ENCODE measurements around the gene ERFE.
"Not testable (repeated sequence)": the region's sequence is repeated elsewhere in the genome, so short reads cannot be mapped to it uniquely, and the experiment has no call there.

The ERFE gene

DNA sequence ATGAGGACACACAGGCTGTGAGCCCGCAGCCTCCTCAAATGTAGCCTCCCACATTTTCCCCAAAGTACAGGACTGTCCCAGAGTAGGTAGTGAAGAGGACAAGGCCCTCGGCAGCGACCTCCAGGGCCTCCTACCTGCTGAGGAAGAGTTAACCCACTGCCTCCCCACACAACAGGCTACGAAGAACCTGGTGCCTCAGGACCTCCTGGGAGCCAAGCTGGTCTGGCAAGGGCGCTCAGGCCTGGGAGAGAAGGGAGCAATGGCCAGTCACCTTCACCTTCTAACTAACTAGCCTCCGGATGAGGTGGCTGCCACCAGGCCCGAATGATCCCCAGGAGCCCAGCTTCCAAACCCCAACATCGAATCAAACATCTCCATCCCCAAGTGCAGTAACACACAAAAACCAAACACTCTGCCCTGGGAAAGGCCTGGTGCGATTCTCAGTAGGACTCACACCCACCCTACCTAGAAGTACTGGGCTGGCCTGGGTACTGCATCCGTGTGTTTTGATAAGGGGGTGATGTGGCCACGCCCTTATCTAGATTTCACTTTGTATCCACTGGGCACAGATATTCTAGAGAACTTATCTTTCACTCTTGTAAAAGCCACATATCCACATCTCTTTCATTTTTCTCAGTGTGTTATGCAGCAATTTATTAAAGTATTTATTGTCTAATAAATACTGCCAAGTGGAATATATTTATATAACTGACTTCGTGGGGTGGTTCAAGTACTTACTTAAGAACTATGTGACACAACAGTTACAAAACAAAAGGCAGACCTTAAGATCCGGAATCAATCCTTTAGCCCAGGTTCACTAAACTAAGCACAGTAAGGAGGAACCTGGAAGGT lies 9.7 kb downstream of the ERFE start:
- Histone ChIP-seq H3K4me1 (ENCODE audit: control insufficient read depth in 1 of 2, insufficient read depth in 1 of 2, low read depth in 1 of 2, low read length in 1 of 2) (peaks cover 10 to 12% of the 10 kb centered on the region in 2 experiments), H3K9me3 (no peaks in the 10 kb centered on the region), H3K27ac (no peak overlapping the region), H3K4me3 (ENCODE audit: low read depth in 1 of 2, low read length in 1 of 2) (no peak overlapping the region), H3K36me3 (peaks cover 68% of the 10 kb centered on the region), H3K27me3 (peaks cover 24% of the 10 kb centered on the region)
- TF ChIP-seq, protein P1, sequence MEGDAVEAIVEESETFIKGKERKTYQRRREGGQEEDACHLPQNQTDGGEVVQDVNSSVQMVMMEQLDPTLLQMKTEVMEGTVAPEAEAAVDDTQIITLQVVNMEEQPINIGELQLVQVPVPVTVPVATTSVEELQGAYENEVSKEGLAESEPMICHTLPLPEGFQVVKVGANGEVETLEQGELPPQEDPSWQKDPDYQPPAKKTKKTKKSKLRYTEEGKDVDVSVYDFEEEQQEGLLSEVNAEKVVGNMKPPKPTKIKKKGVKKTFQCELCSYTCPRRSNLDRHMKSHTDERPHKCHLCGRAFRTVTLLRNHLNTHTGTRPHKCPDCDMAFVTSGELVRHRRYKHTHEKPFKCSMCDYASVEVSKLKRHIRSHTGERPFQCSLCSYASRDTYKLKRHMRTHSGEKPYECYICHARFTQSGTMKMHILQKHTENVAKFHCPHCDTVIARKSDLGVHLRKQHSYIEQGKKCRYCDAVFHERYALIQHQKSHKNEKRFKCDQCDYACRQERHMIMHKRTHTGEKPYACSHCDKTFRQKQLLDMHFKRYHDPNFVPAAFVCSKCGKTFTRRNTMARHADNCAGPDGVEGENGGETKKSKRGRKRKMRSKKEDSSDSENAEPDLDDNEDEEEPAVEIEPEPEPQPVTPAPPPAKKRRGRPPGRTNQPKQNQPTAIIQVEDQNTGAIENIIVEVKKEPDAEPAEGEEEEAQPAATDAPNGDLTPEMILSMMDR (IDR thresholded peaks at IDR 0.05): no peak

DNA sequence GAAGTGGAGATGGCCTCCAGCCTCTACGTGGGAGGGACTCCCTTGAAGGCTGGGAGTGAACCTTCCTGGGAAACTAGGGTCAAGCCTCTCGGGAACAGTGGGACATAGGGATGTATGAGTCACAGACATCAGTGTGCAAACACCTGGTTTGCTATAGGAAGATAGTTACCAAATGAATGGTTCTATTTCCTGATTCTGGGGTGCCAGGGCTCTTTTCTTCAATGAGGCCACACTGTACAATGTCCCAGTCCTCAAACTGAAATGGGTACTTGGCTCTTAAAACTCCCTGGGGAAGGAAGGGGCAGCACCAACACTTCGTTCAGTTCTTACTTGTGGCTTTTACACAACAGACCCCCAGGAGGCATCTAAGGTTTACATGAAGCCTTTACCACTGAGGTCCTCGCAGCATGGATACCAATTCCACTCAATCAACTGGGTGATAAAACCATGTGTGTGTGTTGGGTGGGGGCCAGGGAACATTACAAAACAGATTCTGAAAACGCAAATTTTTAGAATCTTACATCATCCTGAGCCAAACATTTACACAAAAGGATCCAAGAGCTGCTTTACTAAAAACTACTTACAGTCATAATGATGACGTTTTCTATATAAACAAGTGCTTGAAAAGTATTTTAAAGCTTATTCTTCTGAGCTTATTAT lies 10.4 kb downstream of the ERFE start:
- Histone ChIP-seq H3K9me3 (no peaks in the 10 kb centered on the region), H3K27me3 (peaks cover 17% of the 10 kb centered on the region), H3K36me3 (peaks cover 76% of the 10 kb centered on the region), H3K4me3 (ENCODE audit: low read depth in 1 of 2, low read length in 1 of 2) (no peak overlapping the region), H3K27ac (no peak overlapping the region), H3K4me1 (ENCODE audit: control insufficient read depth in 1 of 2, insufficient read depth in 1 of 2, low read depth in 1 of 2, low read length in 1 of 2) (peaks cover 10 to 12% of the 10 kb centered on the region in 2 experiments)
- TF ChIP-seq, protein P1 (IDR thresholded peaks at IDR 0.05): no peak

DNA sequence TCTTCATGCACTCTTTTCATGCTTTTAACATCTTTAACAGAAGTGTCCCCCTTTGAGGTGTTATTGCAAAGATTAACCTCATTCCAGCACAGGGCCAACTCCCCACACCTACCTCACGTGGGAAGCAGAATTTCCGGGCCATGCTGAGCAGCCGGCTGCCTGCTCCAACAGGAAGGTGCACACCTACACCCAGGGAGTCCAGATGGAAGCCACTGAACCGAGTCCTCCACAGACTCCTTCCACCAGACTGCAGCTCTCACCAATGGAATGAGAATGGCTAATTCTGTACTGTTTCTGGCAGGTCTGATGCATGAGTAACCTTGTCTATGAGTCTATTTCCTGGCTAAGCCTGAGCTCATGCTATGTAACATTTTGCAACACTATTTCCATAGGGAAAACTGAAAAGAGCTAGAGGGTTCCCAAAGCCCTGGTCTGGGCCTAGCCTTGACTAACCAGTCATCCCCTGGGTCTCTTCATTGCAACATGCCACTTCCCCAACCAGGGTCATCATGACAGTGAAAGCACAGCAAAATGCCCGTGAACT lies 11.0 kb downstream of the ERFE start:
- TF ChIP-seq, protein P1 (IDR thresholded peaks at IDR 0.05): no peak
- H3K4me1 ChIP-seq (ENCODE audit: control insufficient read depth in 1 of 2, insufficient read depth in 1 of 2, low read depth in 1 of 2, low read length in 1 of 2): peaks cover 10 to 12% of the 10 kb centered on the region in 2 experiments
- H3K9me3 ChIP-seq: no peaks in the 10 kb centered on the region
- H3K36me3 ChIP-seq: peaks cover 82% of the 10 kb centered on the region
- H3K27ac ChIP-seq: no peak overlapping the region
- no peak overlapping the region for H3K4me3 ChIP-seq (ENCODE audit: low read depth in 1 of 2, low read length in 1 of 2)
- peaks cover 11% of the 10 kb centered on the region for H3K27me3 ChIP-seq

DNA sequence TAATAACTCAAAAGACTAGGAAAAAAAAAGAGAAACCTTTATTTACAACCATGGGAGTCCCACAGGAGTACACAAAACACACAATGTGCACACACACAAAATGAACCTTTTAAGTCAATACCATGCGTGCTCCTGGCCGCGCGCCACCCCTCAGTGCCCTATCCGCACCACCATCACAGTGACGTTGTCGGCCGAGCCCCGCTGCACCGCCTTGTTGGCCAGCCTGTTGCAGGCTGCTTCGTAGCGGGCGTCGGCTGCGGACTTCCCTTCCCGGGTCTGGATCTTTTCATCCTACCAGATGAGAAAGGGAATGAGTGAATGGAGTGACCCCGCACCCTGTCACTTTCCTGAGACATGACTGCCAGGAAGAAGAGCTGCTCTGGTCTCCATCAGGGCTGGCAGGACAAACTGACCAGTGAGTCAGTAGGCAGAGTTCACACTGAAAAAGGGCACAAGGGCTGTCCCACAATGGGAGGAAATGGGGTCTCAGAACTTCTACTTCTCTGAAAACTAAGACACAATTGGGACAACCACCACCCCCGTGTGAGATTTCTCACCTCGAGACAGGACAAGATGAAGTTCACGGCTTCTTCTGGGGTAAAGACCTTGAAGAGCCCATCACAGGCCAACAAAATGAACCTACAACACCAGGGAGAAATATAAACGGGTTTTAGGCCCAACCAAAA lies 11.8 kb downstream of the ERFE start:
- H3K4me3 ChIP-seq (ENCODE audit: low read depth in 1 of 2, low read length in 1 of 2): no peak overlapping the region
- TF ChIP-seq, protein P1 (IDR thresholded peaks at IDR 0.05): no peak
- peaks cover 88% of the 10 kb centered on the region for H3K36me3 ChIP-seq
- H3K4me1 ChIP-seq (ENCODE audit: control insufficient read depth in 1 of 2, insufficient read depth in 1 of 2, low read depth in 1 of 2, low read length in 1 of 2): peaks cover 10 to 12% of the 10 kb centered on the region in 2 experiments
- peaks cover 3% of the 10 kb centered on the region for H3K27me3 ChIP-seq
- H3K27ac ChIP-seq: no peak overlapping the region
- H3K9me3 ChIP-seq: no peaks in the 10 kb centered on the region

DNA sequence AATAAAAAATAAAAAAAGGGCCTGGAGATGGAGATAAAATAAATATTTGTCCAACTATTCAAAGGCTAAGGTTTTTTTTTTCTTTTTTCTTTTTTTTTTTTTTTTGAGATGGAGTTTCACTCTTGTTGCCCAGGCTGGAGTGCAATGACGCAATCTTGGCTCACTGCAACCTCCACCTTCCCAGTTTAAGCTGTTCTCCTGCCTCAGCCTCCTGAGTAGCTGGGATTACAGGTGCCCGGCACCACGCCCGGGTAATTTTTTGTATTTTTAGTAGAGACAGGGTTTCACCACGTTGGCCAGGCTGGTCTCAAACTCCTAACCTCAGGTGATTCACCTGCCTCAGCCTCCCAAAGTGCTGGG lies 12.3 kb downstream of the ERFE start:
- Histone ChIP-seq H3K4me1 (ENCODE audit: control insufficient read depth in 1 of 2, insufficient read depth in 1 of 2, low read depth in 1 of 2, low read length in 1 of 2) (peaks cover 10 to 12% of the 10 kb centered on the region in 2 experiments), H3K36me3 (peaks cover 90% of the 10 kb centered on the region)
- H3K4me3 ChIP-seq (ENCODE audit: low read depth in 1 of 2, low read length in 1 of 2); H3K9me3 ChIP-seq; H3K27ac ChIP-seq; H3K27me3 ChIP-seq: not testable (repeated sequence)

Data from neutrophil (primary cell).